AG09309 (cell line): Measurements from ENCODE around the gene DYNLT2B.
"Not testable (repeated sequence)": the region's sequence is repeated elsewhere in the genome, so short reads cannot be mapped to it uniquely, and the experiment has no call there.

Source experiments
- DNase-seq: peaks from one replicate; pipeline ENCODE4 v3.0.0-alpha.2; 2010; ENCODE audit warnings: low read depth
- H3K4me3 ChIP-seq: 2 replicates; pipeline ENCODE4 v1.5.1; 2011; ENCODE audit warnings: mild to moderate bottlenecking, low read depth, low read length, moderate library complexity; ENCODE audit not compliant: control insufficient read depth
- CTCF ChIP-seq: IDR thresholded peaks from 2 replicates; pipeline ENCODE4 v1.5.1; 2011; ENCODE audit warnings: mild to moderate bottlenecking, low read depth, low read length, inconsistent platforms; ENCODE audit not compliant: insufficient read depth, control insufficient read depth; ENCODE audit errors: missing control alignments

The DYNLT2B gene

GRCh38 chr3:196354132-196354531 lies 36.1 kb upstream of the DYNLT2B start:
- no peak for TF ChIP-seq CTCF
- no peak for DNase-seq
- no peak overlapping the region for H3K4me3 ChIP-seq

- DNase-seq, result no peak
Observed at GRCh38 chr3:196351541-196351940, 33.5 kb upstream of the DYNLT2B start.

GRCh38 chr3:196350067-196350466 lies 32.0 kb upstream of the DYNLT2B start:
- H3K4me3 ChIP-seq, result no peak overlapping the region
- DNase-seq, result no peak
- no peak for TF ChIP-seq CTCF

More at GRCh38 chr3:196351541-196351940, 33.5 kb upstream of the DYNLT2B start:
- no peak overlapping the region for H3K4me3 ChIP-seq
- TF ChIP-seq CTCF, result no peak

- no peak for DNase-seq
- TF ChIP-seq CTCF, result no peak
- H3K4me3 ChIP-seq, result no peak overlapping the region
Observed at GRCh38 chr3:196348698-196349097, 30.7 kb upstream of the DYNLT2B start.

- no peak for DNase-seq
- TF ChIP-seq CTCF, result no peak
- no peak overlapping the region for H3K4me3 ChIP-seq
Observed at GRCh38 chr3:196344663-196345062, 26.6 kb upstream of the DYNLT2B start.

- H3K4me3 ChIP-seq, DNase-seq: not testable (repeated sequence)
Observed at GRCh38 chr3:196343917-196344316, 25.9 kb upstream of the DYNLT2B start.

- DNase-seq, result peak; percentile 38
- no peak for TF ChIP-seq CTCF
- H3K4me3 ChIP-seq, result no peak overlapping the region
Observed at GRCh38 chr3:196341137-196341536, 23.1 kb upstream of the DYNLT2B start.
